Sigmoid colon (tissue), 7 donors: ENCODE measurements around the gene BID. TPM values are rescaled to one million over a fixed set of nuclear protein-coding genes. Genes with fewer than 3 reads are reported as not detected.
"Not testable (repeated sequence)": the region's sequence is repeated elsewhere in the genome, so short reads cannot be mapped to it uniquely, and the experiment has no call there.

ENCODE experiments used
- DNase-seq: peaks from one replicate; pipeline ENCODE4 v3.0.0-alpha.2; 2019
- H3K27ac ChIP-seq, 4 donors: fragments of 200-600 bp; sonication (generic); one replicate each; pipeline ENCODE4 v1.5.1; 2016 to 2019; ENCODE audit warnings: mild to moderate bottlenecking in 1 of 4
- H3K27me3 ChIP-seq, 3 donors: fragments of 200-600 bp; sonication (generic); one replicate each; pipeline ENCODE4 v1.5.1; 2019; ENCODE audit warnings: mild to moderate bottlenecking in 1 of 3
- H3K36me3 ChIP-seq, 4 donors: fragments of 200-600 bp; sonication (generic); one replicate each; pipeline ENCODE4 v1.5.1; 2016 to 2019
- H3K4me1 ChIP-seq, 4 donors: fragments of 200-600 bp; sonication (generic); one replicate each; pipeline ENCODE4 v1.5.1; 2017 to 2019
- H3K4me3 ChIP-seq, 4 donors: fragments of 200-600 bp; sonication (generic); one replicate each; pipeline ENCODE4 v1.5.1; 2017 to 2019; ENCODE audit warnings: mild to moderate bottlenecking in 2 of 4, moderate library complexity in 1 of 4
- H3K9me3 ChIP-seq, 4 donors: fragments of 200-600 bp in 3 of 4; sonication (generic) in 3 of 4; one replicate each; pipeline versions ENCODE4 v1.5.1 to v1.6.1; 2013 to 2019
- CTCF ChIP-seq, 4 experiments: fragments of 450-650 bp in 3 of 4; fragments of 200-600 bp in 1 of 4; IDR thresholded peaks; one replicate each; pipeline ENCODE4 v1.5.1; 2016 to 2019; ENCODE audit warnings: antibody characterized with exemption in 4 of 4, mild to moderate bottlenecking in 3 of 4, moderate library complexity in 2 of 4
- EP300 ChIP-seq, 4 donors: sonication (generic); formaldehyde crosslinking; IDR thresholded peaks; one replicate each; pipeline ENCODE4 v1.6.1; 2017; ENCODE audit warnings: antibody characterized with exemption in 4 of 4
- POLR2A ChIP-seq, 2 donors: fragments of 450-650 bp; IDR thresholded peaks; one replicate each; pipeline ENCODE4 v1.6.1; 2016; ENCODE audit warnings: antibody characterized with exemption in 2 of 2, mild to moderate bottlenecking in 2 of 2, moderate library complexity in 2 of 2
- POLR2AphosphoS5 ChIP-seq, 4 donors: sonication (generic); formaldehyde crosslinking; IDR thresholded peaks; one replicate each; pipeline ENCODE4 v1.6.1; 2017; ENCODE audit warnings: antibody characterized with exemption in 4 of 4
- WGBS, 2 donors: extraction: QIAGEN DNeasy Blood & Tissue Kit; methylation state at CpG; one replicate each; pipeline ENCODE4 v1.1.7; 2013; 5-methylcytosine and 5-hydroxymethylcytosine counted together
- intact Hi-C: fragments of 100-400 bp; cut with DNase I; formaldehyde crosslinking; loops from one replicate; pipeline ENCODE4 v1.15.1; 2023
- polyA plus RNA-seq, 3 donors: library from polyadenylated mRNA; stranded (reverse); fragments of 200-250 nt; gene quantifications; one replicate each; pipeline ENCODE4 v1.2.3, GENCODE V29; 2013
- total RNA-seq, 4 donors: library from RNA; depleted of rRNA; stranded (reverse); fragments of >200 nt; gene quantifications; one replicate each; pipeline ENCODE4 v1.1.0, GENCODE V29; 2016
- donor health status: healthy with polysubstance abuse.
- donor health status: Bipolar disorder and iron deficiency.
- donor health status: healthy.

BID gene
- total and polyA plus RNA-seq, 7 donors, result 9.7 to 72.1 (median 24.6) TPM

GRCh38 chr22:17770180-17771077 lies 3.8 kb downstream of the BID start:
- no peak overlapping the region for H3K4me3 ChIP-seq
- no peak for DNase-seq
- 88% methylated on average over 19 of the region's 19 CpGs for WGBS, 2 donors
- TF ChIP-seq POLR2A (IDR thresholded peaks at IDR 0.05) (no peak), POLR2AphosphoS5 (IDR thresholded peaks at IDR 0.05) (no peak), EP300 (IDR thresholded peaks at IDR 0.05) (no peak), CTCF (IDR thresholded peaks at IDR 0.05) (no peak)
- intact Hi-C loops, result no loop called here
- peaks cover 0 to 22% (median 15%) of the 10 kb centered on the region in 4 donors for H3K4me1 ChIP-seq
- no peaks in the 10 kb centered on the region for H3K36me3 ChIP-seq
- H3K27ac ChIP-seq, result no peak overlapping the region
- no peaks in the 10 kb centered on the region for H3K9me3 ChIP-seq
- H3K27me3 ChIP-seq, result no peaks in the 10 kb centered on the region

GRCh38 chr22:17769716-17770082 lies 4.6 kb downstream of the BID start:
- 24 to 71% methylated on average over 9 of the region's 9 CpGs for WGBS, 2 donors
- DNase-seq, result peak; percentile 60
- TF ChIP-seq CTCF (IDR thresholded peaks at IDR 0.05), result no peak
- TF ChIP-seq POLR2AphosphoS5 (IDR thresholded peaks at IDR 0.05), result no peak
- TF ChIP-seq EP300 (IDR thresholded peaks at IDR 0.05), result no peak
- TF ChIP-seq POLR2A (IDR thresholded peaks at IDR 0.05), result no peak
- Histone ChIP-seq H3K4me1 (peaks cover 0 to 20% (median 14%) of the 10 kb centered on the region in 4 donors), H3K4me3 (no peak overlapping the region), H3K27me3 (no peaks in the 10 kb centered on the region), H3K36me3 (no peaks in the 10 kb centered on the region), H3K9me3 (no peaks in the 10 kb centered on the region), H3K27ac (no peak overlapping the region)
- intact Hi-C loops, result no loop called here

- TF ChIP-seq POLR2AphosphoS5 (IDR thresholded peaks at IDR 0.05) (no peak), EP300 (IDR thresholded peaks at IDR 0.05) (no peak), POLR2A (IDR thresholded peaks at IDR 0.05) (no peak), CTCF (IDR thresholded peaks at IDR 0.05) (no peak)
- Histone ChIP-seq H3K9me3 (no peaks in the 10 kb centered on the region), H3K27ac (no peak overlapping the region), H3K4me3 (no peak overlapping the region), H3K36me3 (no peaks in the 10 kb centered on the region), H3K4me1 (peaks cover 0 to 17% (median 13%) of the 10 kb centered on the region in 4 donors), H3K27me3 (no peaks in the 10 kb centered on the region)
- WGBS, 2 donors, result 68 to 80% methylated on average over 14 of the region's 14 CpGs
- no peak for DNase-seq
- intact Hi-C loops, result no loop called here
Measured at GRCh38 chr22:17769013-17769715, 5.1 kb downstream of the BID start.

GRCh38 chr22:17767233-17768065 lies 6.8 kb downstream of the BID start:
- 75 to 81% methylated on average over 14 of the region's 14 CpGs for WGBS, 2 donors
- no peak for DNase-seq
- Histone ChIP-seq H3K4me1 (peaks cover 0 to 3% (median under 1%) of the 10 kb centered on the region in 4 donors), H3K9me3 (no peaks in the 10 kb centered on the region), H3K36me3 (no peaks in the 10 kb centered on the region), H3K27ac (no peak overlapping the region), H3K27me3 (no peaks in the 10 kb centered on the region), H3K4me3 (no peak overlapping the region)
- TF ChIP-seq POLR2AphosphoS5 (IDR thresholded peaks at IDR 0.05), result no peak
- TF ChIP-seq CTCF (IDR thresholded peaks at IDR 0.05), result no peak
- no peak for TF ChIP-seq POLR2A (IDR thresholded peaks at IDR 0.05)
- TF ChIP-seq EP300 (IDR thresholded peaks at IDR 0.05), result no peak
- intact Hi-C loops, result no loop called here

- H3K27ac ChIP-seq, intact Hi-C loops, DNase-seq, H3K9me3 ChIP-seq, H3K4me1 ChIP-seq, H3K4me3 ChIP-seq, H3K27me3 ChIP-seq, H3K36me3 ChIP-seq: not testable (repeated sequence)
- 86 to 94% methylated on average over 5 of the region's 5 CpGs for WGBS, 2 donors
Measured at GRCh38 chr22:17764852-17765251, 9.4 kb downstream of the BID start.
